C4-2B (cell line): ENCODE results near the gene DLG4.

ENCODE experiments used
- ZFX ChIP-seq: fragments of 450-650 bp; IDR thresholded peaks from 2 replicates; pipeline ENCODE4 v1.6.1; 2017
- TF ChIP-seq, protein P1 (sequence below): fragments of 450-650 bp; conservative IDR thresholded peaks from 2 replicates; pipeline ENCODE4 v1.5.1; 2017; ENCODE audit warnings: mild to moderate bottlenecking

DNA sequence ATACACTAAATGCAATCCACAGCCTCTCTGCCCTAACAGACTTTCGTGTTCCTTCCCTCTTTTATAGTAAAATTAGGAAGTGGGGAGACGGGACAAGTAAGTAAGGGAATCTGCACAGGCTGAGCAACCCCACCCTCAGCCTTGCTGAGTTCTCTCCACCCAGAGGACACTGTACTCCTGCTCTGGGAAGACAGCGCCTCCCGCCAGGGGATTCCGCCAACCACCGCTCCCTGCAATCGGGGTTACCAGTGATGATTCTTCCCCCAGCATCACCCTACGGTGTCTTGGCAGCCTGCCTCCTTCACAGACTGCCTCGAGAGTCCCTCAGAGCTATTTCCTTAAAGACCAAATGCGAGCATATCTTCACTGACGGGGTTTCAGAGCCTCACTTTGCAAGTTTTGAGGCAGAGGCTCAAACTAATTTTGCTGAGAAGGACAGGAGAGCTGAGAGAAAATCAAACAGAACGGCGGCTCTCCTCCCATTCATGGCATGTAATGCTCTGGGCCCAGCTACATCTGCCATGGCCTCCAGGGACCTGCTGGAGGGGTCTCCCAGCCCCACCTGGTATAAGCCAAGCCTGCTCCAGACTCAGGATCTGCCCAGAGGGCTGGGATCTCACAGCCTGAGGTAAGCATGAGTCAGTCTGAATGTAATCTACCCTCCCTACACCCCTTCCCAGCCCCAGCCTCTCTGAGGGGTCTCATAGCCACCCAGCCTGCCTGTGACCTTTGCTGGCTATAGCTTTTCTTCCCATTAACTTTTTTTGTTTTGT, 82.3 kb downstream of the DLG4 start:
- TF ChIP-seq, protein P1, sequence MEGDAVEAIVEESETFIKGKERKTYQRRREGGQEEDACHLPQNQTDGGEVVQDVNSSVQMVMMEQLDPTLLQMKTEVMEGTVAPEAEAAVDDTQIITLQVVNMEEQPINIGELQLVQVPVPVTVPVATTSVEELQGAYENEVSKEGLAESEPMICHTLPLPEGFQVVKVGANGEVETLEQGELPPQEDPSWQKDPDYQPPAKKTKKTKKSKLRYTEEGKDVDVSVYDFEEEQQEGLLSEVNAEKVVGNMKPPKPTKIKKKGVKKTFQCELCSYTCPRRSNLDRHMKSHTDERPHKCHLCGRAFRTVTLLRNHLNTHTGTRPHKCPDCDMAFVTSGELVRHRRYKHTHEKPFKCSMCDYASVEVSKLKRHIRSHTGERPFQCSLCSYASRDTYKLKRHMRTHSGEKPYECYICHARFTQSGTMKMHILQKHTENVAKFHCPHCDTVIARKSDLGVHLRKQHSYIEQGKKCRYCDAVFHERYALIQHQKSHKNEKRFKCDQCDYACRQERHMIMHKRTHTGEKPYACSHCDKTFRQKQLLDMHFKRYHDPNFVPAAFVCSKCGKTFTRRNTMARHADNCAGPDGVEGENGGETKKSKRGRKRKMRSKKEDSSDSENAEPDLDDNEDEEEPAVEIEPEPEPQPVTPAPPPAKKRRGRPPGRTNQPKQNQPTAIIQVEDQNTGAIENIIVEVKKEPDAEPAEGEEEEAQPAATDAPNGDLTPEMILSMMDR: no peak
- no peak for TF ChIP-seq ZFX
